Spleen (tissue), 11 donors: ENCODE results near the gene ZNF268. TPM values are rescaled to one million over a fixed set of nuclear protein-coding genes. Genes with fewer than 3 reads are reported as not detected.

ENCODE experiments used
- DNase-seq: peaks from one replicate; pipeline ENCODE4 v3.0.0-alpha.2; 2020
- H3K27ac ChIP-seq, 8 donors: fragments of 200-600 bp; sonication (generic) in 7 of 8; 1 replicate in 4 of 8; 2 replicates in 4 of 8; pipeline versions ENCODE4 v1.5.0 to v1.8.0; 2016 to 2021; ENCODE audit warnings: inconsistent platforms in 4 of 8, mild to moderate bottlenecking in 4 of 8, moderate library complexity in 1 of 8
- H3K27me3 ChIP-seq, 7 donors: fragments of 200-600 bp; sonication (generic) in 6 of 7; replicated peaks in 1 of 7; 1 replicate in 4 of 7; 2 replicates in 3 of 7; pipeline versions ENCODE4 v1.5.0 to v1.8.0; 2016 to 2021; ENCODE audit warnings: inconsistent platforms in 3 of 7, mild to moderate bottlenecking in 1 of 7
- H3K36me3 ChIP-seq, 6 donors: fragments of 200-600 bp; sonication (generic) in 5 of 6; 1 replicate in 4 of 6; 2 replicates in 2 of 6; pipeline versions ENCODE4 v1.5.0 to v1.8.0; 2016 to 2021; ENCODE audit warnings: inconsistent platforms in 2 of 6
- H3K4me1 ChIP-seq, 6 donors: fragments of 200-600 bp; sonication (generic) in 5 of 6; 1 replicate in 3 of 6; 2 replicates in 3 of 6; pipeline versions ENCODE4 v1.5.0 to v1.8.0; 2016 to 2021; ENCODE audit warnings: inconsistent platforms in 3 of 6
- H3K4me3 ChIP-seq, 8 donors: fragments of 200-600 bp; sonication (generic) in 7 of 8; 1 replicate in 4 of 8; 2 replicates in 4 of 8; pipeline versions ENCODE4 v1.5.0 to v1.8.0; 2016 to 2021; ENCODE audit warnings: inconsistent platforms in 4 of 8, mild to moderate bottlenecking in 4 of 8, moderate library complexity in 2 of 8
- H3K9me3 ChIP-seq, 8 donors: fragments of 200-600 bp; sonication (generic) in 7 of 8; 1 replicate in 4 of 8; 2 replicates in 4 of 8; pipeline versions ENCODE4 v1.5.0 to v1.8.0; 2016 to 2021; ENCODE audit warnings: inconsistent platforms in 4 of 8
- POLR2A ChIP-seq, 3 donors: fragments of 450-650 bp; IDR thresholded peaks; one replicate each; pipeline ENCODE4 v1.5.1; 2017; ENCODE audit warnings: antibody characterized with exemption in 3 of 3, mild to moderate bottlenecking in 1 of 3
- POLR2AphosphoS5 ChIP-seq, 3 donors: sonication (generic); formaldehyde crosslinking; IDR thresholded peaks; one replicate each; pipeline ENCODE4 v1.5.1; 2017; ENCODE audit warnings: antibody characterized with exemption in 3 of 3
- WGBS, 5 donors: extraction: QIAGEN DNeasy Blood & Tissue Kit in 3 of 5; methylation state at CpG; one replicate each; pipeline versions ENCODE4 v1.1.5 to v1.1.7; 2013 to 2018; 5-methylcytosine and 5-hydroxymethylcytosine counted together
- intact Hi-C: fragments of 100-400 bp; cut with DNase I; formaldehyde crosslinking; loops from one replicate; pipeline ENCODE4 v1.15.0; 2023; ENCODE audit warnings: low total_unique reads
- polyA plus RNA-seq, 3 donors: library from polyadenylated mRNA; stranded (reverse); fragments of 200-250 nt; gene quantifications; one replicate each; pipeline ENCODE4 v1.2.1, GENCODE V29; 2013
- total RNA-seq, 7 donors: library from RNA; depleted of rRNA in 3 of 7; stranded (reverse); fragments of >200 nt in 3 of 7; fragmentation: NEBNext Ultra II Directional in 4 of 7; extraction: Animal tissue kit (Norgen Biotek cat#: 25700) in 4 of 7; gene quantifications; one replicate each; pipeline versions ENCODE4 v1.1.0 to v1.2.1, GENCODE V29; 2016 to 2021
- TF ChIP-seq, protein P1 (sequence below), 11 experiments: fragments of 200-600 bp in 7 of 11; fragments of 450-650 bp in 4 of 11; sonication (generic) in 4 of 11; IDR thresholded peaks in 8 of 11; conservative IDR thresholded peaks in 3 of 11; 1 replicate in 7 of 11; 2 replicates in 4 of 11; pipeline versions ENCODE4 v1.4.0 to v1.8.0; 2016 to 2021; ENCODE audit warnings: antibody characterized with exemption in 11 of 11, inconsistent platforms in 4 of 11, mild to moderate bottlenecking in 1 of 11
- donor health status: healthy with polysubstance abuse.
- donor health status: DM: no; HTN: no; CAD: no; lungs with moderate emphysema.
- donor health status: DM: no; HTN: no; CAD: no.
- donor health status: Bipolar disorder and iron deficiency.
- donor health status: healthy.
- donor health status: DM: no; HTN: no; CAD: no.
- donor health status: DM: yes; HTN: yes; CAD: no.

The ZNF268 gene
- total and polyA plus RNA-seq, 10 donors, result 3.0 to 27.0 (median 21.1) TPM

DNA sequence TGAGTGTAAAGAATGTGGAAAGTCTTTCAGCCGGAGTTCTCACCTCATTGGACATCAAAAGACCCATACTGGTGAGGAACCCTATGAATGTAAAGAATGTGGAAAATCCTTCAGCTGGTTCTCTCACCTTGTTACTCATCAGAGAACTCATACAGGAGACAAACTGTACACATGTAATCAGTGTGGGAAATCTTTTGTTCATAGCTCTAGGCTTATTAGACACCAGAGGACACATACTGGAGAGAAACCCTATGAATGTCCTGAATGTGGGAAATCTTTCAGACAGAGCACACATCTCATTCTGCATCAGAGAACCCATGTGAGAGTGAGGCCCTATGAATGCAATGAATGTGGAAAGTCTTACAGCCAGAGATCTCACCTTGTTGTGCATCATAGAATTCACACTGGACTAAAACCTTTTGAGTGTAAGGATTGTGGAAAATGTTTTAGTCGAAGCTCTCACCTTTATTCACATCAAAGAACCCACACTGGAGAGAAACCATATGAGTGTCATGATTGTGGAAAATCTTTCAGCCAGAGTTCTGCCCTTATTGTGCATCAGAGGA, 25.1 kb upstream of the ZNF268 start:
- no peaks in the 10 kb centered on the region for H3K4me1 ChIP-seq
- peaks cover 20 to 78% (median 69%) of the 10 kb centered on the region in 6 donors for H3K36me3 ChIP-seq
- H3K4me3 ChIP-seq, result peak overlapping the region in 1 of 8 donors; percentile 24
- H3K9me3 ChIP-seq, result peaks cover 57 to 100% (median 100%) of the 10 kb centered on the region in 8 donors
- no peak for DNase-seq
- TF ChIP-seq POLR2AphosphoS5 (IDR thresholded peaks at IDR 0.05) (no peak), POLR2A (IDR thresholded peaks at IDR 0.05) (no peak)
- TF ChIP-seq, protein P1, sequence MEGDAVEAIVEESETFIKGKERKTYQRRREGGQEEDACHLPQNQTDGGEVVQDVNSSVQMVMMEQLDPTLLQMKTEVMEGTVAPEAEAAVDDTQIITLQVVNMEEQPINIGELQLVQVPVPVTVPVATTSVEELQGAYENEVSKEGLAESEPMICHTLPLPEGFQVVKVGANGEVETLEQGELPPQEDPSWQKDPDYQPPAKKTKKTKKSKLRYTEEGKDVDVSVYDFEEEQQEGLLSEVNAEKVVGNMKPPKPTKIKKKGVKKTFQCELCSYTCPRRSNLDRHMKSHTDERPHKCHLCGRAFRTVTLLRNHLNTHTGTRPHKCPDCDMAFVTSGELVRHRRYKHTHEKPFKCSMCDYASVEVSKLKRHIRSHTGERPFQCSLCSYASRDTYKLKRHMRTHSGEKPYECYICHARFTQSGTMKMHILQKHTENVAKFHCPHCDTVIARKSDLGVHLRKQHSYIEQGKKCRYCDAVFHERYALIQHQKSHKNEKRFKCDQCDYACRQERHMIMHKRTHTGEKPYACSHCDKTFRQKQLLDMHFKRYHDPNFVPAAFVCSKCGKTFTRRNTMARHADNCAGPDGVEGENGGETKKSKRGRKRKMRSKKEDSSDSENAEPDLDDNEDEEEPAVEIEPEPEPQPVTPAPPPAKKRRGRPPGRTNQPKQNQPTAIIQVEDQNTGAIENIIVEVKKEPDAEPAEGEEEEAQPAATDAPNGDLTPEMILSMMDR (IDR thresholded peaks at IDR 0.05 in 8 of 11, conservative IDR thresholded peaks at IDR 0.05 in 3 of 11), result no peak
- 92 to 98% (median 96%) methylated on average over 2 of the region's 2 CpGs for WGBS, 5 donors
- intact Hi-C loops, result no loop called here
- no peaks in the 10 kb centered on the region for H3K27me3 ChIP-seq
- no peak overlapping the region for H3K27ac ChIP-seq

DNA sequence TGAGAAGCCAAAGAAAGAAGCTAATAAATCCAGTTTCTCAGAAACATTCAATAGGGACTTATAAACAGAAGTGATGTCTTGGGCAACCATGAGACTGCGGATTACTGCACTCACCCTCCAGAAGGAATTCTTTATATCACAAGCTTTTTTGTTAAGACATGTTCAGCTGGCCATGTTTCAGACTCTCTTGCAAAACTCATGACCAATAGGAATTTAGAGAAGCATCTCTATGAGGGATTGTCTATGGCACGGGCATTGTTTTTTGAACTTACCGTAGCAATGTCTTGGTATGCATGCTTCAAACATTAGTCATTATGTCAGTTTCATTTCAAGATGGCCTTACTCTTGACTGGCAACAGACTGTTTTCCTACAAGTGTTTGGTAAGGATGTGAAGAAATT, 15.5 kb upstream of the ZNF268 start:
- intact Hi-C loops, result no loop called here
- TF ChIP-seq POLR2AphosphoS5 (IDR thresholded peaks at IDR 0.05), result no peak
- TF ChIP-seq POLR2A (IDR thresholded peaks at IDR 0.05), result no peak
- TF ChIP-seq, protein P1 (IDR thresholded peaks at IDR 0.05 in 8 of 11, conservative IDR thresholded peaks at IDR 0.05 in 3 of 11), result no peak
- no peaks in the 10 kb centered on the region for H3K4me1 ChIP-seq
- no peaks in the 10 kb centered on the region for H3K36me3 ChIP-seq
- H3K27me3 ChIP-seq, result no peaks in the 10 kb centered on the region
- no peak for DNase-seq
- WGBS, 5 donors, result 85 to 94% (median 93%) methylated on average over 3 of the region's 3 CpGs
- peaks cover 25 to 100% (median 100%) of the 10 kb centered on the region in 8 donors for H3K9me3 ChIP-seq
- H3K27ac ChIP-seq, result no peak overlapping the region
- H3K4me3 ChIP-seq, result no peak overlapping the region

DNA sequence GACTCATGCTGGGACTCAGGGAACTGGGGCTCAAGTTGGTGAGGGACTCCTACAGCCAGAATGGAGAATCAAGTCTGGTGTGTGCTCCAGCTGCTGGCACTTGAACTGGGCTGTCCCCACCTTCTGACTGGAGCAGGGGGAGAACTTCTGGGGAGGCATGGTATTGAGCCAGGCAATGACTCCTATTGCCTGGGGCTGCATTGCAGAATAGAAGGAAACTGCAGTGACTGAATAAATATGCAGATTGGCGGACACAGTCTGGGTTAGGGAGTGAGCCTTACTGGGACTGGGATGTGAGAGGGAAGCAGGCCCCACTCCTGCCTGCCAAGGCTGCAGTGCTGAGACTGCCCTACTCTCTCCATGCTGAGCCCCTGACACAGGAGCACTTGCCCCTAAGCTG, 8.8 kb upstream of the ZNF268 start:
- peak overlapping the region in 1 of 8 donors; percentile 4 for H3K4me3 ChIP-seq
- H3K36me3 ChIP-seq, result no peaks in the 10 kb centered on the region
- TF ChIP-seq POLR2AphosphoS5 (IDR thresholded peaks at IDR 0.05) (no peak), POLR2A (IDR thresholded peaks at IDR 0.05) (no peak)
- TF ChIP-seq, protein P1 (IDR thresholded peaks at IDR 0.05 in 8 of 11, conservative IDR thresholded peaks at IDR 0.05 in 3 of 11), result no peak
- H3K27me3 ChIP-seq, result no peaks in the 10 kb centered on the region
- H3K4me1 ChIP-seq, result no peaks in the 10 kb centered on the region
- intact Hi-C loops, result no loop called here
- H3K27ac ChIP-seq, result no peak overlapping the region
- no peak for DNase-seq
- WGBS, 5 donors, result 84 to 93% (median 88%) methylated on average over 1 of the region's 1 CpG
- peaks cover 0 to 100% (median 100%) of the 10 kb centered on the region in 8 donors for H3K9me3 ChIP-seq

DNA sequence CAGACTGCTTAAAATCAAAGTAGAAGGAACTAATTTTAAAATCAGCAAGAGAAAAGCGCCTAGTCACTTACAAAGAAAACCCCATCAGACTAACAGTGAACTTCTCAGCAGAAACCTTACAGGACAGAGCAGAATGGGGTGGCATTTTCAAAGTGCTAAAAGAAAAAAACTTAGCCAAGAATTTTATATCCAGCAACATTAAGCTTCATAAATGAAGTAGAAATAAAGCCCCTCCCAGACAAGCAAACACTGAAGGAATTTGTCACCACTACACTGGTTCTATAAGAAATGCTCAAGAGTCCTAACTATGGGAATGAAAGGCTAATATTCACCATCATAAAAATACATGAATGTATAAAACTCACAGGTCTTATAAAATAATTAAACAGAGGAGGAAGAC, 6.4 kb upstream of the ZNF268 start:
- Histone ChIP-seq H3K36me3 (no peaks in the 10 kb centered on the region), H3K27ac (no peak overlapping the region), H3K4me3 (no peak overlapping the region), H3K27me3 (no peaks in the 10 kb centered on the region), H3K4me1 (no peaks in the 10 kb centered on the region), H3K9me3 (peaks cover 0 to 100% (median 100%) of the 10 kb centered on the region in 8 donors)
- intact Hi-C loops, result no loop called here
- no peak for DNase-seq
- TF ChIP-seq, protein P1 (IDR thresholded peaks at IDR 0.05 in 8 of 11, conservative IDR thresholded peaks at IDR 0.05 in 3 of 11), result no peak
- no peak for TF ChIP-seq POLR2AphosphoS5 (IDR thresholded peaks at IDR 0.05)
- no peak for TF ChIP-seq POLR2A (IDR thresholded peaks at IDR 0.05)
- WGBS, 5 donors, result 68 to 91% (median 79%) methylated on average over 1 of the region's 1 CpG
